ENCODE measurements around the gene GPR84. TPM values are rescaled to one million over a fixed set of nuclear protein-coding genes. Genes with fewer than 3 reads are reported as not detected.

The GPR84 gene
- total RNA-seq, 1 donor from 2014 or later, result not detected

GRCh38 chr12:54371328-54372112 is 7.2 kb upstream of the GPR84 start:
- H3K27me3 Mint-ChIP-seq, result peaks cover 5% of the 10 kb centered on the region
- H3K36me3 Mint-ChIP-seq, result peaks cover 4% of the 10 kb centered on the region
- no peaks in the 10 kb centered on the region for H3K9me3 Mint-ChIP-seq
- peaks cover 39% of the 10 kb centered on the region for H3K4me1 Mint-ChIP-seq (ENCODE audit: unreplicated experiment)
- peak overlapping the region; percentile 66 for H3K4me3 Mint-ChIP-seq
- no peak for DNase-seq (ENCODE audit: extremely low spot score, unreplicated experiment)
- H3K27ac Mint-ChIP-seq, result peak overlapping the region; percentile 83
- no peak for TF ChIP-seq CTCF (conservative IDR thresholded peaks at IDR 0.05)

- Mint-ChIP-seq H3K27me3 (peaks cover 5% of the 10 kb centered on the region), H3K4me3 (peak overlapping the region; percentile 70), H3K4me1 (ENCODE audit: unreplicated experiment) (peaks cover 39% of the 10 kb centered on the region), H3K36me3 (peaks cover 4% of the 10 kb centered on the region), H3K27ac (no peak overlapping the region), H3K9me3 (no peaks in the 10 kb centered on the region)
- peak; percentile 98 for TF ChIP-seq CTCF (conservative IDR thresholded peaks at IDR 0.05)
- DNase-seq (ENCODE audit: extremely low spot score, unreplicated experiment), result peak; percentile 86
Measured at GRCh38 chr12:54370171-54370730, 6.0 kb upstream of the GPR84 start.

GRCh38 chr12:54369597-54370131 is 5.4 kb upstream of the GPR84 start:
- peaks cover 4% of the 10 kb centered on the region for H3K36me3 Mint-ChIP-seq
- H3K9me3 Mint-ChIP-seq, result no peaks in the 10 kb centered on the region
- no peak for DNase-seq (ENCODE audit: extremely low spot score, unreplicated experiment)
- peak overlapping the region; percentile 73 for H3K4me3 Mint-ChIP-seq
- peaks cover 39% of the 10 kb centered on the region for H3K4me1 Mint-ChIP-seq (ENCODE audit: unreplicated experiment)
- H3K27ac Mint-ChIP-seq, result no peak overlapping the region
- TF ChIP-seq CTCF (conservative IDR thresholded peaks at IDR 0.05), result no peak
- peaks cover 8% of the 10 kb centered on the region for H3K27me3 Mint-ChIP-seq

GRCh38 chr12:54368709-54369596 is 4.7 kb upstream of the GPR84 start:
- peaks cover 4% of the 10 kb centered on the region for H3K36me3 Mint-ChIP-seq
- peaks cover 15% of the 10 kb centered on the region for H3K27me3 Mint-ChIP-seq
- no peaks in the 10 kb centered on the region for H3K9me3 Mint-ChIP-seq
- H3K4me3 Mint-ChIP-seq, result peak overlapping the region; percentile 73
- TF ChIP-seq CTCF (conservative IDR thresholded peaks at IDR 0.05), result peak; percentile 89
- peak; percentile 92 for DNase-seq (ENCODE audit: extremely low spot score, unreplicated experiment)
- peak overlapping the region; percentile 66 for H3K27ac Mint-ChIP-seq
- H3K4me1 Mint-ChIP-seq (ENCODE audit: unreplicated experiment), result peaks cover 39% of the 10 kb centered on the region

GRCh38 chr12:54368025-54368708 is 3.9 kb upstream of the GPR84 start:
- Mint-ChIP-seq H3K4me3 (peak overlapping the region; percentile 73), H3K9me3 (no peaks in the 10 kb centered on the region), H3K4me1 (ENCODE audit: unreplicated experiment) (peaks cover 39% of the 10 kb centered on the region), H3K27ac (peak overlapping the region; percentile 66), H3K36me3 (peaks cover 4% of the 10 kb centered on the region), H3K27me3 (peaks cover 20% of the 10 kb centered on the region)
- DNase-seq (ENCODE audit: extremely low spot score, unreplicated experiment), result no peak
- no peak for TF ChIP-seq CTCF (conservative IDR thresholded peaks at IDR 0.05)
